H1 (cell line): ENCODE results near the gene TMEM225. TPM values are rescaled to one million over a fixed set of nuclear protein-coding genes. Genes with fewer than 3 reads are reported as not detected.

Experiments
- CTCF ChIA-PET: fragments of 300-600 bp; sonication (Branson Sonifier 250); formaldehyde crosslinking; loops from one replicate; lab custom pipeline; 2021; ENCODE audit not compliant: partially characterized antibody; lab: Charles Lee
- POLR2A ChIA-PET: fragments of 300-600 bp; sonication (Branson Sonifier 250); formaldehyde crosslinking; loops from one replicate; lab custom pipeline; 2021; ENCODE audit warnings: inconsistent platforms; ENCODE audit not compliant: partially characterized antibody; lab: Charles Lee
- DNase-seq, 2 experiments: peaks; one replicate each; pipeline versions ENCODE4 v3.0.0 to v3.0.0-alpha.2; 2010 to 2022; ENCODE audit warnings: low spot score in 2 of 2, low read depth in 1 of 2, mixed read lengths in 1 of 2
- FAIRE-seq: peaks from 2 replicates; lab custom pipeline; 2011; peaks lifted over from hg19 to GRCh38; lab: Jason Lieb, UNC
- H2AFZ ChIP-seq: 2 replicates; pipeline ENCODE4 v1.8.1; 2012; ENCODE audit warnings: low read length, inconsistent platforms
- H2AK5ac ChIP-seq: 2 replicates; pipeline ENCODE4 v1.6.1; 2013; ENCODE audit warnings: low read depth, low read length
- H2BK120ac ChIP-seq: replicated peaks from 2 replicates; pipeline ENCODE3; 2013; ENCODE audit warnings: low read depth, low read length, inconsistent platforms
- H2BK12ac ChIP-seq: 2 replicates; pipeline ENCODE4 v1.6.1; 2013; ENCODE audit warnings: low read depth, low read length
- H2BK15ac ChIP-seq: 2 replicates; pipeline ENCODE4 v1.6.1; 2013; ENCODE audit warnings: low read length
- H2BK20ac ChIP-seq: 2 replicates; pipeline ENCODE4 v1.6.1; 2013; ENCODE audit warnings: low read length
- H2BK5ac ChIP-seq: 2 replicates; pipeline ENCODE4 v1.6.1; 2013; ENCODE audit warnings: low read depth, low read length
- H3K14ac ChIP-seq: 2 replicates; pipeline ENCODE4 v1.6.1; 2013; ENCODE audit warnings: inconsistent platforms; ENCODE audit not compliant: insufficient read length
- H3K18ac ChIP-seq: 2 replicates; pipeline ENCODE4 v1.6.1; 2013; ENCODE audit warnings: low read length; ENCODE audit errors: extremely low read depth
- H3K23ac ChIP-seq: 2 replicates; pipeline ENCODE4 v1.6.1; 2013; ENCODE audit warnings: inconsistent platforms; ENCODE audit not compliant: insufficient read length
- H3K23me2 ChIP-seq: 2 replicates; pipeline ENCODE4 v1.6.1; 2013; ENCODE audit warnings: low read depth, low read length
- H3K27ac ChIP-seq: 2 replicates; pipeline ENCODE4 v1.6.1; 2011; ENCODE audit warnings: low read depth, low read length, inconsistent platforms
- H3K27me3 ChIP-seq, 4 experiments: replicated peaks in 1 of 4; 1 replicate in 1 of 4; 2 replicates in 3 of 4; pipeline versions ENCODE4 v1.6.1 to v1.8.1; 2011 to 2013; ENCODE audit warnings: low read length in 3 of 4, mild to moderate bottlenecking in 3 of 4, inconsistent platforms in 2 of 4, mixed read lengths in 2 of 4, moderate library complexity in 1 of 4; ENCODE audit not compliant: control insufficient read depth in 3 of 4, insufficient read depth in 3 of 4; ENCODE audit errors: extremely low read depth in 1 of 4
- H3K36me3 ChIP-seq, 4 experiments: 2 replicates each; pipeline versions ENCODE4 v1.6.1 to v1.8.1; 2011 to 2013; ENCODE audit warnings: mild to moderate bottlenecking in 4 of 4, low read length in 3 of 4, moderate library complexity in 2 of 4, control low read depth in 1 of 4, inconsistent platforms in 1 of 4; ENCODE audit not compliant: insufficient read depth in 4 of 4, control insufficient read depth in 2 of 4
- H3K4ac ChIP-seq: replicated peaks from 2 replicates; pipeline ENCODE3; 2013; ENCODE audit warnings: low read length, low read depth, mixed read lengths, inconsistent platforms; ENCODE audit not compliant: insufficient read length
- H3K4me1 ChIP-seq, 4 experiments: replicated peaks in 1 of 4; 1 replicate in 1 of 4; 2 replicates in 3 of 4; pipeline versions ENCODE4 v1.6.1 to v1.8.1; 2011 to 2013; ENCODE audit warnings: low read length in 3 of 4, inconsistent platforms in 2 of 4, mixed read lengths in 1 of 4; ENCODE audit not compliant: insufficient read depth in 4 of 4, control insufficient read depth in 3 of 4
- H3K4me2 ChIP-seq, 2 experiments: 2 replicates each; pipeline versions ENCODE4 v1.6.1 to v1.8.1; 2011 to 2013; ENCODE audit warnings: low read depth in 2 of 2, low read length in 2 of 2, control low read depth in 1 of 2, inconsistent platforms in 1 of 2, mild to moderate bottlenecking in 1 of 2; ENCODE audit not compliant: insufficient read depth in 1 of 2
- H3K4me3 ChIP-seq, 4 experiments: fragments of 200-600, 300-600 bp in 1 of 4; sonication (generic), shearing (Covaris generic), sonication (Bioruptor Twin) in 1 of 4; 2 replicates each; pipeline versions ENCODE4 v1.5.1 to v1.8.1; 2011 to 2016; ENCODE audit warnings: low read length in 4 of 4, low read depth in 3 of 4, control low read depth in 2 of 4, inconsistent platforms in 2 of 4, mild to moderate bottlenecking in 2 of 4, mixed read lengths in 1 of 4, moderate library complexity in 1 of 4; ENCODE audit not compliant: insufficient read depth in 2 of 4; ENCODE audit errors: extremely low read depth in 1 of 4
- H3K56ac ChIP-seq: replicated peaks from 2 replicates; pipeline ENCODE3; 2013; ENCODE audit warnings: low read depth, mild to moderate bottlenecking, mixed read lengths, low read length, inconsistent platforms; ENCODE audit not compliant: insufficient read length
- H3K79me1 ChIP-seq: 2 replicates; pipeline ENCODE4 v1.6.1; 2013; ENCODE audit warnings: low read depth, low read length, control low read depth
- H3K79me2 ChIP-seq, 2 experiments: 2 replicates each; pipeline versions ENCODE4 v1.6.1 to v1.8.1; 2012 to 2013; ENCODE audit warnings: low read length in 2 of 2, mild to moderate bottlenecking in 2 of 2, inconsistent platforms in 1 of 2; ENCODE audit not compliant: insufficient read depth in 2 of 2, control insufficient read depth in 1 of 2
- H3K9ac ChIP-seq, 4 experiments: replicated peaks in 1 of 4; 1 replicate in 1 of 4; 2 replicates in 3 of 4; pipeline versions ENCODE4 v1.6.1 to v1.8.1; 2011 to 2013; ENCODE audit warnings: low read depth in 3 of 4, low read length in 3 of 4, control low read depth in 2 of 4, mild to moderate bottlenecking in 2 of 4, moderate library complexity in 2 of 4, inconsistent platforms in 1 of 4; ENCODE audit errors: extremely low read depth in 1 of 4
- H3K9me3 ChIP-seq, 2 experiments: 2 replicates each; pipeline versions ENCODE4 v1.6.1 to v1.8.1; 2012 to 2013; ENCODE audit warnings: mild to moderate bottlenecking in 2 of 2, moderate library complexity in 2 of 2, control low read depth in 1 of 2, inconsistent platforms in 1 of 2, low read depth in 1 of 2, low read length in 1 of 2, mixed read lengths in 1 of 2; ENCODE audit not compliant: insufficient read depth in 2 of 2
- H4K20me1 ChIP-seq, 2 experiments: replicated peaks in 1 of 2; 2 replicates each; pipeline versions ENCODE3 to v1.8.1; 2011 to 2013; ENCODE audit warnings: inconsistent platforms in 2 of 2, low read length in 2 of 2, mild to moderate bottlenecking in 1 of 2; ENCODE audit not compliant: insufficient read depth in 2 of 2, control insufficient read depth in 1 of 2
- H4K5ac ChIP-seq: 2 replicates; pipeline ENCODE4 v1.6.1; 2013; ENCODE audit warnings: low read length, low read depth, mixed read lengths, inconsistent platforms; ENCODE audit not compliant: insufficient read length
- H4K8ac ChIP-seq: 2 replicates; pipeline ENCODE4 v1.8.0; 2013; ENCODE audit warnings: mild to moderate bottlenecking, moderate library complexity, low read length, inconsistent platforms; ENCODE audit not compliant: insufficient read depth; ENCODE audit errors: extremely low read depth
- H4K91ac ChIP-seq: replicated peaks from 2 replicates; pipeline ENCODE3; 2013; ENCODE audit warnings: low read length, mixed read lengths, inconsistent platforms; ENCODE audit not compliant: insufficient read length
- CTCF ChIP-seq, 3 experiments: IDR thresholded peaks; 1 replicate in 2 of 3; 2 replicates in 1 of 3; pipeline versions ENCODE4 v1.5.1 to v1.6.1; 2011; ENCODE audit warnings: low read length in 3 of 3, mild to moderate bottlenecking in 3 of 3, inconsistent platforms in 2 of 3, low read depth in 1 of 3, moderate library complexity in 1 of 3; ENCODE audit not compliant: insufficient read depth in 1 of 3; ENCODE audit errors: control extremely low read depth in 1 of 3
- EGR1 ChIP-seq: IDR thresholded peaks from 2 replicates; pipeline ENCODE4 v1.6.1; 2011; ENCODE audit warnings: low read depth, low read length, borderline replicate concordance
- JUND ChIP-seq: IDR thresholded peaks from 2 replicates; pipeline ENCODE4 v1.6.1; 2011; ENCODE audit warnings: mild to moderate bottlenecking, improper control_type of control experiment, low read length
- KDM1A ChIP-seq: fragments of 200-600, 300-600 bp; sonication (generic); IDR thresholded peaks from 2 replicates; pipeline ENCODE4 v1.7.1; 2016; ENCODE audit warnings: mild to moderate bottlenecking, low read length, borderline replicate concordance
- KDM4A ChIP-seq: IDR thresholded peaks from one replicate; pipeline ENCODE4 v1.7.1; 2012; ENCODE audit warnings: low read depth, mild to moderate bottlenecking, moderate library complexity, low read length, inconsistent platforms; ENCODE audit not compliant: severe bottlenecking
- RXRA ChIP-seq: IDR thresholded peaks from 2 replicates; pipeline ENCODE4 v1.6.1; 2011; ENCODE audit warnings: low read depth, mild to moderate bottlenecking, low read length, moderate library complexity; ENCODE audit not compliant: insufficient read depth
- SIN3A ChIP-seq, 2 experiments: IDR thresholded peaks in 1 of 2; conservative IDR thresholded peaks in 1 of 2; 2 replicates each; pipeline ENCODE4 v1.6.1; 2011 to 2012; ENCODE audit warnings: low read length in 2 of 2, improper control_type of control experiment in 1 of 2, low read depth in 1 of 2, mild to moderate bottlenecking in 1 of 2
- SP1 ChIP-seq: IDR thresholded peaks from 2 replicates; pipeline ENCODE4 v1.6.1; 2011; ENCODE audit warnings: low read depth, low read length
- SP2 ChIP-seq: IDR thresholded peaks from 2 replicates; pipeline ENCODE4 v1.6.1; 2012; ENCODE audit warnings: mild to moderate bottlenecking, low read length, inconsistent platforms
- SRF ChIP-seq: IDR thresholded peaks from 2 replicates; pipeline ENCODE4 v1.6.1; 2011; ENCODE audit warnings: mild to moderate bottlenecking, low read depth, low read length, moderate library complexity
- TCF12 ChIP-seq: IDR thresholded peaks from 2 replicates; pipeline ENCODE4 v1.6.1; 2011; ENCODE audit warnings: low read depth, mild to moderate bottlenecking, low read length
- ZNF274 ChIP-seq: IDR thresholded peaks from 2 replicates; pipeline ENCODE4 v1.7.0; 2012; ENCODE audit warnings: low read length, borderline replicate concordance; ENCODE audit errors: extremely low read depth
- WGBS, 2 experiments: shearing (Covaris generic) in 1 of 2; methylation state at CpG; one replicate each; pipeline versions ENCODE4 v1.1.6 to v1.1.7; 2013 to 2015; ENCODE audit warnings: low lambda C conversion rate in 2 of 2, mixed read lengths in 2 of 2, inconsistent platforms in 1 of 2, low coverage in 1 of 2, missing lambda C conversion rate in 1 of 2; ENCODE audit not compliant: insufficient replicate concordance in 2 of 2, insufficient coverage in 1 of 2, insufficient read length in 1 of 2; ENCODE audit errors: extremely low coverage in 1 of 2, missing lambda C conversion rate in 1 of 2; 5-methylcytosine and 5-hydroxymethylcytosine counted together
- polyA plus RNA-seq, 7 experiments: library from polyadenylated mRNA; depleted of rRNA in 3 of 7; stranded (reverse) in 5 of 7; unstranded in 2 of 7; fragments of >200 nt in 5 of 7; fragments of 200-250 nt in 2 of 7; gene quantifications; 1 replicate in 5 of 7; 2 replicates in 1 of 7; 4 replicates in 1 of 7; pipeline versions ENCODE4 v1.2.1 to v1.2.3, GENCODE V29; 2011 to 2013; ENCODE audit warnings: missing spikeins in 2 of 7, mixed read lengths in 2 of 7
- total RNA-seq: library from RNA; stranded (reverse); fragmentation: NEBNext Ultra II Directional; extraction: Animal tissue kit (Norgen Biotek cat#: 25700); gene quantifications from 2 replicates; pipeline ENCODE4 v1.2.1, GENCODE V29; 2021

Gene TMEM225
- total and polyA plus RNA-seq, 2 of the 8 experiments (the other 6 are each of a cell fraction or from before 2014, with no cell fraction given): not detected

- no peak overlapping the region for H2BK120ac ChIP-seq
- no peak overlapping the region for H3K23ac ChIP-seq
- no peak for TF ChIP-seq SRF
- TF ChIP-seq SP1: no peak
- TF ChIP-seq RXRA: no peak
- TF ChIP-seq ZNF274: no peak
- no peak for TF ChIP-seq CTCF (IDR thresholded peaks at IDR 0.05; ENCODE audit: control extremely low read depth in 1 of 3, insufficient read depth in 1 of 3, low read depth in 1 of 3, low read length in 3 of 3)
- TF ChIP-seq KDM4A: no peak
- TF ChIP-seq SP2: no peak
- TF ChIP-seq TCF12: no peak
- no peak for TF ChIP-seq JUND
- no peak for TF ChIP-seq EGR1
- no peak for TF ChIP-seq SIN3A (conservative IDR thresholded peaks at IDR 0.05 in 1 of 2, IDR thresholded peaks at IDR 0.05 in 1 of 2; ENCODE audit: low read depth in 1 of 2, low read length in 2 of 2)
- no peak for TF ChIP-seq KDM1A
- H2AK5ac ChIP-seq: no peak overlapping the region
- WGBS, 2 experiments: 89% methylated on average over 4 of the region's 4 CpGs; no CpG with 5 or more reads in 1 of the 2 experiments
- ChIA-PET CTCF (no interaction called here), POLR2A (no interaction called here)
- H4K8ac ChIP-seq: no peak overlapping the region
- no peaks in the 10 kb centered on the region for H3K9me3 ChIP-seq
- no peak overlapping the region for H2BK20ac ChIP-seq
- H3K4me2 ChIP-seq: no peak overlapping the region
- H3K4me3 ChIP-seq: no peak overlapping the region
- no peaks in the 10 kb centered on the region for H3K4me1 ChIP-seq
- DNase-seq (no peak), FAIRE-seq (no peak)
- no peak overlapping the region for H3K56ac ChIP-seq
- H3K27ac ChIP-seq: no peak overlapping the region
- no peaks in the 10 kb centered on the region for H3K79me1 ChIP-seq
- no peak overlapping the region for H2BK5ac ChIP-seq
- no peak overlapping the region for H3K4ac ChIP-seq
- no peaks in the 10 kb centered on the region for H4K20me1 ChIP-seq
- no peak overlapping the region for H2BK12ac ChIP-seq
- no peaks in the 10 kb centered on the region for H3K27me3 ChIP-seq
- H3K9ac ChIP-seq: no peak overlapping the region
- no peak overlapping the region for H3K18ac ChIP-seq
- no peaks in the 10 kb centered on the region for H3K36me3 ChIP-seq
- no peaks in the 10 kb centered on the region for H3K23me2 ChIP-seq
- no peak overlapping the region for H4K91ac ChIP-seq
- no peak overlapping the region for H3K14ac ChIP-seq
- H4K5ac ChIP-seq: no peak overlapping the region
- no peak overlapping the region for H2BK15ac ChIP-seq
- no peak overlapping the region for H2AFZ ChIP-seq
- no peaks in the 10 kb centered on the region for H3K79me2 ChIP-seq
These were observed 4.6 kb downstream of the TMEM225 start for GRCh38 chr11:123880912-123881311.
